Dermis microvascular lymphatic vessel endothelial cell (primary cell): ENCODE results near the gene ENPP7. TPM values are rescaled to one million over a fixed set of nuclear protein-coding genes. Genes with fewer than 3 reads are reported as not detected.

Experiments
- DNase-seq, 2 donors: peaks; one replicate each; pipeline versions ENCODE4 v3.0.0 to v3.0.0-alpha.2; 2010; ENCODE audit warnings: low read depth in 2 of 2
- total RNA-seq: library from RNA; depleted of rRNA; stranded (reverse); fragments of >200 nt; gene quantifications from 2 replicates; pipeline ENCODE4 v1.2.1, GENCODE V29; 2014

The ENPP7 gene
- total RNA-seq, 1 donor from 2014 or later, result not detected

- peak in 1 of 2 donors; percentile 41 for DNase-seq
Measured at GRCh38 chr17:79789943-79790804, 59.4 kb downstream of the ENPP7 start.

- DNase-seq, result no peak
Measured at GRCh38 chr17:79790805-79791734, 60.3 kb downstream of the ENPP7 start.

- no peak for DNase-seq
Measured at GRCh38 chr17:79791735-79792161, 61.0 kb downstream of the ENPP7 start.

Other genes starting within 250 kb of the ENPP7 start
- gene RBFOX3, start 119.9 kb upstream of the ENPP7 start, total RNA-seq, result not detected in 2 replicates
- 5.3 and 6.7 TPM in 2 replicates for gene CBX2, start 47.2 kb downstream of the ENPP7 start, total RNA-seq
- 1.4 and 1.9 TPM in 2 replicates for gene CBX8, start 66.1 kb downstream of the ENPP7 start, total RNA-seq
- 9.0 and 14.7 TPM in 2 replicates for gene CBX4, start 108.5 kb downstream of the ENPP7 start, total RNA-seq